22Rv1 (cell line): Measurements from ENCODE around the gene PLXDC2.

ENCODE experiments used
- ZFX ChIP-seq: fragments of 450-650 bp; IDR thresholded peaks from 2 replicates; pipeline ENCODE4 v1.6.1; 2017; ENCODE audit warnings: antibody characterized with exemption, borderline replicate concordance
- TF ChIP-seq, protein P1 (sequence below): fragments of 450-650 bp; IDR thresholded peaks from 2 replicates; pipeline ENCODE4 v1.5.1; 2017; ENCODE audit warnings: mild to moderate bottlenecking

- TF ChIP-seq, protein P1, sequence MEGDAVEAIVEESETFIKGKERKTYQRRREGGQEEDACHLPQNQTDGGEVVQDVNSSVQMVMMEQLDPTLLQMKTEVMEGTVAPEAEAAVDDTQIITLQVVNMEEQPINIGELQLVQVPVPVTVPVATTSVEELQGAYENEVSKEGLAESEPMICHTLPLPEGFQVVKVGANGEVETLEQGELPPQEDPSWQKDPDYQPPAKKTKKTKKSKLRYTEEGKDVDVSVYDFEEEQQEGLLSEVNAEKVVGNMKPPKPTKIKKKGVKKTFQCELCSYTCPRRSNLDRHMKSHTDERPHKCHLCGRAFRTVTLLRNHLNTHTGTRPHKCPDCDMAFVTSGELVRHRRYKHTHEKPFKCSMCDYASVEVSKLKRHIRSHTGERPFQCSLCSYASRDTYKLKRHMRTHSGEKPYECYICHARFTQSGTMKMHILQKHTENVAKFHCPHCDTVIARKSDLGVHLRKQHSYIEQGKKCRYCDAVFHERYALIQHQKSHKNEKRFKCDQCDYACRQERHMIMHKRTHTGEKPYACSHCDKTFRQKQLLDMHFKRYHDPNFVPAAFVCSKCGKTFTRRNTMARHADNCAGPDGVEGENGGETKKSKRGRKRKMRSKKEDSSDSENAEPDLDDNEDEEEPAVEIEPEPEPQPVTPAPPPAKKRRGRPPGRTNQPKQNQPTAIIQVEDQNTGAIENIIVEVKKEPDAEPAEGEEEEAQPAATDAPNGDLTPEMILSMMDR = no peak
- TF ChIP-seq ZFX = no peak
These were observed 405.1 kb downstream of the PLXDC2 start for GRCh38 chr10:20221356-20221755.
